HCT116 (cell line): ENCODE measurements around the gene PITPNC1.

Experiments
- CTCF ChIP-seq, 3 experiments: fragments of 200-600 bp in 1 of 3; sonication (generic) in 1 of 3; IDR thresholded peaks in 2 of 3; conservative IDR thresholded peaks in 1 of 3; 2 replicates each; pipeline ENCODE4 v1.5.1; 2012 to 2017; ENCODE audit warnings: low read depth in 2 of 3, low read length in 2 of 3, antibody characterized with exemption in 1 of 3, borderline replicate concordance in 1 of 3, control low read depth in 1 of 3, mild to moderate bottlenecking in 1 of 3, mixed read lengths in 1 of 3, mixed run types in 1 of 3, moderate library complexity in 1 of 3; ENCODE audit not compliant: insufficient read depth in 1 of 3
- EZH2 ChIP-seq: fragments of 200-600 bp; sonication (generic); IDR thresholded peaks from 2 replicates; pipeline ENCODE4 v1.6.1; 2017; ENCODE audit warnings: antibody characterized with exemption, mixed run types
- POLR2A ChIP-seq: IDR thresholded peaks from 2 replicates; pipeline ENCODE4 v1.7.0; 2011; ENCODE audit warnings: borderline replicate concordance; ENCODE audit not compliant: insufficient read depth, insufficient read length; ENCODE audit errors: extremely low read depth
- RAD21 ChIP-seq: IDR thresholded peaks from 2 replicates; pipeline ENCODE4 v1.6.1; 2012; ENCODE audit warnings: low read depth, mild to moderate bottlenecking
- ZFX ChIP-seq: fragments of 450-650 bp; IDR thresholded peaks from 2 replicates; pipeline ENCODE4 v1.6.1; 2017
- TF ChIP-seq, protein P1 (sequence below): IDR thresholded peaks from 2 replicates; pipeline ENCODE4 v1.6.1; 2011; ENCODE audit warnings: mild to moderate bottlenecking, low read length, moderate library complexity; ENCODE audit not compliant: insufficient replicate concordance; ENCODE audit errors: extremely low read depth

- TF ChIP-seq ZFX (no peak), EZH2 (no peak), CTCF (IDR thresholded peaks at IDR 0.05 in 2 of 3, conservative IDR thresholded peaks at IDR 0.05 in 1 of 3; ENCODE audit: borderline replicate concordance in 1 of 3, insufficient read depth in 1 of 3, low read depth in 2 of 3, low read length in 2 of 3) (no peak), POLR2A (no peak), RAD21 (no peak)
- TF ChIP-seq, protein P1, sequence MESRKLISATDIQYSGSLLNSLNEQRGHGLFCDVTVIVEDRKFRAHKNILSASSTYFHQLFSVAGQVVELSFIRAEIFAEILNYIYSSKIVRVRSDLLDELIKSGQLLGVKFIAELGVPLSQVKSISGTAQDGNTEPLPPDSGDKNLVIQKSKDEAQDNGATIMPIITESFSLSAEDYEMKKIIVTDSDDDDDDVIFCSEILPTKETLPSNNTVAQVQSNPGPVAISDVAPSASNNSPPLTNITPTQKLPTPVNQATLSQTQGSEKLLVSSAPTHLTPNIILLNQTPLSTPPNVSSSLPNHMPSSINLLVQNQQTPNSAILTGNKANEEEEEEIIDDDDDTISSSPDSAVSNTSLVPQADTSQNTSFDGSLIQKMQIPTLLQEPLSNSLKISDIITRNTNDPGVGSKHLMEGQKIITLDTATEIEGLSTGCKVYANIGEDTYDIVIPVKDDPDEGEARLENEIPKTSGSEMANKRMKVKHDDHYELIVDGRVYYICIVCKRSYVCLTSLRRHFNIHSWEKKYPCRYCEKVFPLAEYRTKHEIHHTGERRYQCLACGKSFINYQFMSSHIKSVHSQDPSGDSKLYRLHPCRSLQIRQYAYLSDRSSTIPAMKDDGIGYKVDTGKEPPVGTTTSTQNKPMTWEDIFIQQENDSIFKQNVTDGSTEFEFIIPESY, result no peak
Observed at GRCh38 chr17:67336859-67337258, 40.2 kb upstream of the PITPNC1 start.
